HUES6 (cell line): ENCODE results near the gene RAD9A.

Source experiments
- H3K27ac ChIP-seq: 2 replicates; pipeline ENCODE4 v1.7.0; 2013; ENCODE audit warnings: low read depth, mild to moderate bottlenecking, low read length, inconsistent platforms
- H3K27me3 ChIP-seq: 2 replicates; pipeline ENCODE4 v1.6.1; 2013; ENCODE audit warnings: low read length; ENCODE audit not compliant: control insufficient read depth, insufficient read depth
- H3K36me3 ChIP-seq: 2 replicates; pipeline ENCODE4 v1.6.1; 2013; ENCODE audit warnings: low read length; ENCODE audit not compliant: control insufficient read depth, insufficient read depth
- H3K4me1 ChIP-seq: 2 replicates; pipeline ENCODE4 v1.6.1; 2013; ENCODE audit warnings: low read length; ENCODE audit not compliant: control insufficient read depth, insufficient read depth
- H3K4me3 ChIP-seq: 2 replicates; pipeline ENCODE4 v1.5.1; 2013; ENCODE audit warnings: low read depth, low read length
- H3K9ac ChIP-seq: one replicate; pipeline ENCODE4 v1.6.1; 2013; ENCODE audit warnings: mild to moderate bottlenecking, low read length
- H3K9me3 ChIP-seq: 2 replicates; pipeline ENCODE4 v1.6.1; 2013; ENCODE audit warnings: low read depth, low read length; ENCODE audit not compliant: control insufficient read depth, insufficient read depth

RAD9A gene

DNA sequence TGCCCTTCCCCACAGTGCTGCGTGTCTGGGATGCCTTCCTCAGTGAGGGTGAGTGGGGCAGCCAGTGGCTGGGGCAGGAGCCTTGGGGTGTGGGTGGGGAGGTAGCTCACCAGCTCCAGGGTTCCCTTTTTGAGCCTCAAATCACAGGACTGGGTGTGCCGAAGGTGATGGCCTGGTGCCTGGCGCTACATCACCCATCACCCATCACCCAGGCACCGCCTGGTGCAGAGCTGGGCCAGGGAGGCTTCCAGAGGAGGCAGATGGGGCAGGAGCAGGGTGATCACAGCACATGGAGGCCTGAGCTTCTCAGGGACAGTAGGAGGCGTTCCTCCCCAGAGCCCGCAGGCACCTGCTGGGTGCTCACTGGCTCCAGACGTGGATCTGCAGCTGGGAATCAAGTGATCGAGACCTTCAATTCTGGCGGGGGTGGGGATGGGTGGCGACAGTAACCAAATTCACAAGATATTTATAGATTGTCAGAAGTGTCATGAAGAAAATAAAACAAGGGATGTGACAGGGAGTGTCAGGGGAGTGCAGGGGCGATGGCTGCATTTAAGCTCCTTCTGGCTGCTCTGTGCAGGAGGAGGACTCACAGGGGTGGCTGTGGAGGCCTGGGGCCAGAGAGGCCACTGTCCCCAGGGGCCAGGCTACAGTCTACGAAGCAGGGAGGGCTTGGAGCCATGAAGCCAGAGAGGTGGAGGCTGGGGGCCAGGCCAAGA is 15.3 kb downstream of the RAD9A start:
- H3K27me3 ChIP-seq: peaks cover 6% of the 10 kb centered on the region; the same call in 1 of the 2 replicates
- H3K27ac ChIP-seq: no peak overlapping the region
- H3K9ac ChIP-seq: no peak overlapping the region
- H3K9me3 ChIP-seq: no peaks in the 10 kb centered on the region
- H3K4me3 ChIP-seq: no peak overlapping the region
- no peaks in the 10 kb centered on the region for H3K36me3 ChIP-seq
- peaks cover 16% of the 10 kb centered on the region for H3K4me1 ChIP-seq

DNA sequence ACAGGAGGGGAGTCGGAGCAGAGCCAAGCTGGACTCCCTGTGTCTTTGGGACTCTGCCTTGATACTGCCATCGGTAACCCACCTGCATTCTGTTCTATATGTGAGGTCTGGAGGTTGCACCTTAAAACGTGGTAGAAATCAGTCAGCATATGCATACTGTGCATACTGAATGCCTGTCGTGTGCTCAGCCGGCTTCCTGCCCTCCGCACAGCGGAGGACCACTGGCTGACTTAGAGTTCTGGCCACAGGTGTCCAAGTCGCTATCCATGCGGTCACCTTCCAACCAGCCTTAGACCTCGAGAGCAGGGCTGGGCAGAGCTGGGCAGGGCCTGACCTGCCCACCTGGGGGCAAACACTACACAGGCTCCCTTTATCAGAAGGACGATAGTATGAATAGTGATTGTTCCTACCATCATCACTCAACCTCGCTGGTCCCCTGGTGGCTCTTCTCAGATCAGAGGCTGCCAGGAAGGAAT is 15.9 kb downstream of the RAD9A start:
- no peaks in the 10 kb centered on the region for H3K9me3 ChIP-seq
- peaks cover 13% of the 10 kb centered on the region for H3K4me1 ChIP-seq
- H3K27me3 ChIP-seq: peaks cover 11% of the 10 kb centered on the region
- no peak overlapping the region for H3K27ac ChIP-seq
- no peaks in the 10 kb centered on the region for H3K36me3 ChIP-seq
- H3K9ac ChIP-seq: no peak overlapping the region
- H3K4me3 ChIP-seq: no peak overlapping the region

DNA sequence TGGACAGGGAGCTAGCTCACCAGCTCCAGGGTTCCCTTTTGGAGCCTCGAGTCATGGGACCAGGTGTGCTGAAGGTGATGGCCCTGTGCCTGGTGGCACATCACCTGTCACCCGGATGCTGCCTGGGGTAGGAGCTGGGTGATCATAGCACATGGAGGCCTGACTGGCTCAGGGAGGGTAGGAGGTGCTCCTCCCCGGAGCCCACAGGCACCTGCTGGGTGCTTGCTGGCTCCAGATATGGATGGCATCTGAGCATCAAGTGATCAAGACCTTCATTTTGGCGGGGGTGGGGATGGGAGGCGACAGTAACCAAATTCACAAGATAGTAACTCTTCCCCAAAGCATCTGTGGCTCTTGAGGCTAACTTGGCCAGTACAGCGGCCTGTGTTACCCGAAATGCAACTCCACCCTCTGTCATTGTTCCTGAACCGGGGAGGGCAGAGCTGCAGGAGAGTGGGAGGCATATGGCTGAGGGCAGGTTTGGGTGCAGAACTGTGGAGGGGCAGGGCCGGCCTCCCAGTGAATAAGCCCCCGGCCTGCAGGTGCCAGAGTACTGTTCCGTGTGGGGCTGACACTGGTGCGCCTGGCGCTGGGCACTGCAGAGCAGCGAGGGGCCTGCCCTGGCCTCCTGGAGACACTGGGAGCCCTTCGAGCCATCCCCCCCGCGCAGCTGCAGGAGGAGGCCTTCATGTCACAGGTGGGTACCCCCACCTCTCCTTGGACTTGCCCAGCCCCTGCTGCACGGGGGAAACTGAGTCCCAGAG is 16.8 kb downstream of the RAD9A start:
- H3K27ac ChIP-seq: no peak overlapping the region
- no peak overlapping the region for H3K4me3 ChIP-seq
- H3K9ac ChIP-seq: no peak overlapping the region
- no peaks in the 10 kb centered on the region for H3K36me3 ChIP-seq
- no peaks in the 10 kb centered on the region for H3K9me3 ChIP-seq
- peaks cover 13% of the 10 kb centered on the region for H3K4me1 ChIP-seq
- H3K27me3 ChIP-seq: peaks cover 19% of the 10 kb centered on the region

DNA sequence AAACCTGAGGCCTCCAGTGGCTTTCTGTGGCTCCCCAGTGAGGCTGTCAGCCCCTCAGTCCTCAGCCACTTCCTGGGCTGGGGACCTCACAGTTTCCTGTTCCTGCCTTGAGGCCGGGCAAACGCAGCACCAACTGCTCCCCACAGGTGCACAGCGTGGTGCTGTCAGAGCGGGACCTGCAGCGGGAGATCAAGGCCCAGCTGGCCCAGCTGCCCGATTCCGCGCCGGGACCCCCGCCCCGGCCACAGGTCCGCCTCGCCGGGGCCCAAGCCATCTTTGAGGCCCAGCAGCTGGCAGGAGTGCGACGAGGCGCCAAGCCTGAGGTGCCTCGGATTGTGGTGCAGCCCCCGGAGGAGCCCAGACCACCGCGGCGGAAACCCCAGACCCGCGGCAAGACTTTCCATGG is 17.5 kb downstream of the RAD9A start:
- Histone ChIP-seq H3K4me3 (no peak overlapping the region), H3K36me3 (no peaks in the 10 kb centered on the region), H3K9ac (no peak overlapping the region), H3K9me3 (no peaks in the 10 kb centered on the region), H3K27me3 (peaks cover 20% of the 10 kb centered on the region), H3K4me1 (peaks cover 13% of the 10 kb centered on the region), H3K27ac (no peak overlapping the region)

DNA sequence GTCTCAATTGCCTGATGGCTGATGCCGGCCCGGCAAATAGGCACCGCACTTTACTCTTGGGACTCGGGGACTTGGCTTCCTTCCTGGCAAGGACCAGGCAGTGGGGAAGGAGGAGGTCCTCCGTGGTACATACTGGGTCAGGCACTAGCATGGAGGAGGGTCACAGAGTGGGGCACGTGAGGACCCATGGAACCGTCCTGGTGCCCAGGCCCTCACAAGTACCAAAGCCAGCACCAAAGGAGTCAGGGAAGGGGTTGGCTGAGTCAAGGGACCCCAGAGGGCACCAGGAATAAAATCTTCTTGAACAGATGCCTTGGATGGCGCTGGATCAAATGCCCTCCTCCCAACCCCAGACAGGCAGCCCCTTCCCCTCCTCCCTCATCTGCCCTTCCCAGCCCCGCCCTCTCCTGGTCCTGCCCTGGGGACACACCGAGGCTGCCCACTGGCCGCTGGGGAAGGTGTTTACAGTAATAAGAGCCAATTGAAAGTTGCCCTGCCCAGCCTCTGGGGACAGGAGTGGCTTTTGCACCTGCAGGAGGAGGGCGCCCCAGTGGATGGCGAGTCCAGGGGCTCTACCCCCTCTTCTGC is 18.1 kb downstream of the RAD9A start:
- no peaks in the 10 kb centered on the region for H3K9me3 ChIP-seq
- no peak overlapping the region for H3K27ac ChIP-seq
- no peak overlapping the region for H3K9ac ChIP-seq
- peaks cover 13% of the 10 kb centered on the region for H3K4me1 ChIP-seq
- peaks cover 26% of the 10 kb centered on the region for H3K27me3 ChIP-seq
- H3K36me3 ChIP-seq: no peaks in the 10 kb centered on the region
- no peak overlapping the region for H3K4me3 ChIP-seq

DNA sequence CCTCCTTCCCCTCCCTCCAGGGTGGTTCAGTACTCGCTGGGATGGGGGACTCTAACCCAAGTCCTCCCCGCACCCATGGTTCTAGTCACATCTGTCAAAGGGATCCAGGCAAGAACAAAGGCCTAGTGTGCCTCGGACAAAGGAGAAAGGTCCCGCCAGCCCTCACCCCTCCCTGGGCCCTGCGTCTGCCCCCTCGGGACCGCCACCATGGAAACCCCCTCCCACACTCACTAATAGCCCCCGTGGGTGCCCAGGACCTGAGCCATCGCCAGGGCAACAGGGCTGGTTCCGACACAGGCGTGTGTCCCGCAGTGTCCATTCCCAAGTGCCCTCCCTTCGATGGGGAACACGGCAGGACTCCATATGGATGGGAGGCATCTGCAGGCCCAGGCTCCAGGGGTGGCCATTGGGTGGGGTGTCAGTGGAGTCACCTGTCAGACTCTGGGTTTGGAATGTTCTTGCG is 18.6 kb downstream of the RAD9A start:
- no peak overlapping the region for H3K27ac ChIP-seq
- no peak overlapping the region for H3K4me3 ChIP-seq
- peaks cover 30% of the 10 kb centered on the region for H3K27me3 ChIP-seq
- H3K9ac ChIP-seq: no peak overlapping the region
- H3K36me3 ChIP-seq: no peaks in the 10 kb centered on the region
- no peaks in the 10 kb centered on the region for H3K9me3 ChIP-seq
- H3K4me1 ChIP-seq: peaks cover 17% of the 10 kb centered on the region

DNA sequence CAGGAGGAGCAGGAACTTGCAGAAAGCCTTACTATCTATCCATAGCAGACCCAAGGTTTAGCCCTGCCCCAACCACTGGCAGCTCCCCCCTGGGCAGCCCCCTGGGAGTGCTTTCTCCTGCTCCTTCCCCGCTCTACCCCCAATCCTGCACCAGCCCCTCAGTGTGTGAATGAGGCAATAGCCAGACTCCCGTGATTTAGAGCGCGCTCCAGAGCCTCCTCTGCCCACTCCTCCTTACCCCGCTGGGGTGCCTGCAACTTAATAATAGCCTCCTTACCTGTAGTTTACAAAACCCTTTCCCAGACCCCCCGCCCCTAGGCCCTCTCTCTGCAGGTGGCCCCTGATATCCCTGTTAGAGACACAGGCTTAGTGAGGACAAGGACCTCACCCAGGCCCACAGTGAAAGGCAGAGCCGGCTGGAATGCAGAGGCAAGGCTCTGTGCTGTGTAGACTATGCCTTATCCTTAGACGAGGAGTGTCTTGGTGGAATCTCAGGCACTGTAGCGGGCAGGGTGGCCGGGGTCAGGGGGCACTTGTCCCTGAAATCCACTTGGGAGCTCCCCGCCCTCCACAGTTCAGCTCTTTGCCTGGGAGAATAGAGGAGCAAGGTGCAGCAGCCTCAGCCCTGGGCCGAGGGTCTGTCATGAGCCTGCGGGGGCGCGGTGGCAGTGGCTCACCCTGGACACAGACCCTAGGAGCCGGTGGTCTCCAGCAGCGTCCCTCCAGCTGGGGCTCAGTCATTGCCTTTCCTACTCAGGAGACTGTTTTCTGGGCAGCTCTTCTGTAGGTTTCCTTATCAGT is 19.4 kb downstream of the RAD9A start:
- no peak overlapping the region for H3K4me3 ChIP-seq
- H3K9ac ChIP-seq: no peak overlapping the region
- H3K9me3 ChIP-seq: no peaks in the 10 kb centered on the region
- H3K27ac ChIP-seq: no peak overlapping the region
- peaks cover 21% of the 10 kb centered on the region for H3K4me1 ChIP-seq
- H3K36me3 ChIP-seq: no peaks in the 10 kb centered on the region
- peaks cover 34% of the 10 kb centered on the region for H3K27me3 ChIP-seq

DNA sequence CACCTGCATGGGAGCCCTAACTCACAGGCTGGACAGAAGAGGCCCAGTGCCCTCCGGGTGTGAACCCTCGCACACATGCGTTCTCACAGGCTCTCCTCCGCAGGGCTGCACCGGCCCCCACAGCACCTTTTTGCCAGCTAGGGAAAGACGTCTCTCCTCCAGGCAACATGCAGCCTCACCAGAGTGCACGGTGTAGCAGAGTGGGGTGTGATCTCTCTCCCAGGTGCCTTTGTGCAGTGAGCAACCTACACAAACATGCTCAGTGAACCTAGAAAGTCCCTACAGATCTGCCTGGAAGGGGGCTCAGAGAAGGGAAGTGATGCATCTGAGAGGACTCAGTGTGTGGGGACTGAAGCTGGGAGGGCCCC is 20.0 kb downstream of the RAD9A start:
- H3K36me3 ChIP-seq: no peaks in the 10 kb centered on the region
- no peaks in the 10 kb centered on the region for H3K9me3 ChIP-seq
- H3K27me3 ChIP-seq: peaks cover 34% of the 10 kb centered on the region
- H3K27ac ChIP-seq: no peak overlapping the region
- no peak overlapping the region for H3K9ac ChIP-seq
- peaks cover 26% of the 10 kb centered on the region for H3K4me1 ChIP-seq
- H3K4me3 ChIP-seq: no peak overlapping the region

DNA sequence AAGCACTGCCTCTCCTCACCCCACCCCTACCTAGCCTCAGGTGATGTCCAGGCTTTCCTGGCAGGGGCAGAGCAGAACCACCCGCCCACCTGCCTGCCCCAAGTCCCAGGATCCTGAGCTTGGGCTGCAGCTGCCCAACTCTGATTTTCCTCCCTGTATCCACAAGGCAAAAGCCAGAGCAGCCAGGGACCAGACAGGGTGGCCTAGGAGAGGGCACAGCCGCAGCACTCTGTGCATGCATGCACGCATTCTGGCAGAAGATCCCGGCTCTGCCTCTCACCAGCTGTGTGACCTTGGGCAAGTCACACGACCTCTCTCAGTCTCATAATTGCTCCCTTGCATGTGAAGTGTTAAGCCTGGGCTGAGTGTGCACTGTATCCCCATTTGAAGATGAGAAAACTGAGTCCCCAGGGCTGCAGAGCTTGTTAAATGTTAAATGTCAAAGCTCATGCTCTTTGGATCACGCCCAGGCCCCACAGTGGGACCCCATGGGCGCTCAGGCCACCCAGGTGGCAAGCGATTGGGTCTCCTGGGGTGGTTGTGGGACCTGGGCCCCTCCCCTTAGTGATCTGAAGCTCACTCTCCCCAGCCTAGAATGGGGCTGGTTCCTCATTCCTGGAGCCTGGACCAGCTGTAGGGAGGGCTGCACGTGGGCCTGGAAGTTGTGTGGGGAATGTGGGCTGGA is 20.9 kb downstream of the RAD9A start:
- Histone ChIP-seq H3K9ac (no peak overlapping the region), H3K27me3 (peaks cover 34% of the 10 kb centered on the region), H3K27ac (no peak overlapping the region), H3K9me3 (no peaks in the 10 kb centered on the region), H3K4me3 (no peak overlapping the region), H3K36me3 (no peaks in the 10 kb centered on the region), H3K4me1 (peaks cover 31% of the 10 kb centered on the region)

DNA sequence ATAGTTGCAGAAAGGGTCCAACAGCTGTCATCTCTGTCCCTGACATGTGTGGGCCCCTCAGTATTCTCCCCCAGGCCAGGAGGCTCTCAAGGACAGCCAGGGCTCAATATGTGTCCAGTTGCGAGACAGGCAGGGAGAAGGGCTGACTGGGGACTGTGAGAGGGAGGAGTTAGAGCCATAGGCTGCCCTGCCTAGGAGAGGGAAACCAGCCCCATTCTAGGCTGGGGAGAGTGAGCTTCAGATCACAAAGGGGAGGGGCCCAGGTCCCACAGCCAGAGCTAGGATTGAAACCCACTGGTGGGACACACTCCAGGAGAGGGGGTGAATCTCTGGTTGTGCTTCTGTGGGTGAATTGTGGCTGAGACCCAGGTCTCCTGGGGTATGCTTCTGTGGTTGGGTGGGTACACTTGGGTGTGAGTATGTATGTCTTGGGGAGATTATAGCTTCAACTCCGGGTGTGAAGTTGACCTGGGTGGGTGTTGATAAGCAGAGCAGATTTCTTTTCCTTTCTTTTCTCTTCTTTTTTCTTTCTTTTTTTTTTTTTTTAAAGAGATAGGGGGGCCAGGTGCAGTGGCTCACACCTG is 21.6 kb downstream of the RAD9A start:
- peaks cover 34% of the 10 kb centered on the region for H3K27me3 ChIP-seq
- H3K4me1 ChIP-seq: peaks cover 31% of the 10 kb centered on the region
- no peak overlapping the region for H3K9ac ChIP-seq
- H3K36me3 ChIP-seq: no peaks in the 10 kb centered on the region
- H3K4me3 ChIP-seq: no peak overlapping the region
- no peak overlapping the region for H3K27ac ChIP-seq
- H3K9me3 ChIP-seq: no peaks in the 10 kb centered on the region
